Tibial nerve (tissue), 4 donors: ENCODE results near the gene CACNA1B. TPM values are rescaled to one million over a fixed set of nuclear protein-coding genes. Genes with fewer than 3 reads are reported as not detected.

Experiments used
- DNase-seq, 2 donors: peaks; one replicate each; pipeline ENCODE4 v3.0.0-alpha.2; 2019; ENCODE audit warnings: low spot score in 2 of 2
- H3K27ac ChIP-seq, 4 donors: fragments of 200-600 bp; sonication (generic) in 3 of 4; one replicate each; pipeline ENCODE4 v1.5.1; 2017 to 2019; ENCODE audit warnings: mild to moderate bottlenecking in 1 of 4
- H3K27me3 ChIP-seq, 2 donors: fragments of 200-600 bp; sonication (generic) in 1 of 2; one replicate each; pipeline versions ENCODE4 v1.5.1 to v1.6.0; 2017 to 2019
- H3K36me3 ChIP-seq, 3 donors: fragments of 200-600 bp; sonication (generic); one replicate each; pipeline ENCODE4 v1.5.1; 2018 to 2019
- H3K4me1 ChIP-seq, 4 donors: fragments of 200-600 bp; sonication (generic) in 3 of 4; one replicate each; pipeline ENCODE4 v1.5.1; 2017 to 2019
- H3K4me3 ChIP-seq, 4 donors: fragments of 200-600 bp; sonication (generic) in 3 of 4; one replicate each; pipeline ENCODE4 v1.5.1; 2017 to 2019; ENCODE audit warnings: mild to moderate bottlenecking in 1 of 4, moderate library complexity in 1 of 4
- H3K9me3 ChIP-seq, 4 donors: fragments of 200-600 bp; sonication (generic) in 3 of 4; one replicate each; pipeline ENCODE4 v1.5.1; 2017 to 2019
- EP300 ChIP-seq, 2 donors: sonication (generic); formaldehyde crosslinking; IDR thresholded peaks; one replicate each; pipeline ENCODE4 v1.6.1; 2017; ENCODE audit warnings: antibody characterized with exemption in 2 of 2, mild to moderate bottlenecking in 1 of 2
- POLR2A ChIP-seq, 2 donors: fragments of 450-650 bp; IDR thresholded peaks; one replicate each; pipeline ENCODE4 v1.6.1; 2017; ENCODE audit warnings: antibody characterized with exemption in 2 of 2, mild to moderate bottlenecking in 2 of 2, moderate library complexity in 2 of 2
- WGBS, 2 donors: methylation state at CpG; one replicate each; pipeline ENCODE4 v1.1.5; 2018; 5-methylcytosine and 5-hydroxymethylcytosine counted together
- total RNA-seq, 4 donors: library from RNA; depleted of rRNA; stranded (reverse); fragments of >200 nt; gene quantifications; one replicate each; pipeline ENCODE4 v1.1.0, GENCODE V29; 2016
- TF ChIP-seq, protein P1 (sequence below), 5 experiments: fragments of 200-600 bp in 3 of 5; fragments of 450-650 bp in 2 of 5; sonication (generic) in 3 of 5; IDR thresholded peaks; one replicate each; pipeline ENCODE4 v1.5.1; 2016 to 2019; ENCODE audit warnings: antibody characterized with exemption in 5 of 5, mild to moderate bottlenecking in 3 of 5, moderate library complexity in 2 of 5

CACNA1B gene
- total RNA-seq, 4 donors from 2014 or later = under 0.01 TPM; not detected in 2

DNA sequence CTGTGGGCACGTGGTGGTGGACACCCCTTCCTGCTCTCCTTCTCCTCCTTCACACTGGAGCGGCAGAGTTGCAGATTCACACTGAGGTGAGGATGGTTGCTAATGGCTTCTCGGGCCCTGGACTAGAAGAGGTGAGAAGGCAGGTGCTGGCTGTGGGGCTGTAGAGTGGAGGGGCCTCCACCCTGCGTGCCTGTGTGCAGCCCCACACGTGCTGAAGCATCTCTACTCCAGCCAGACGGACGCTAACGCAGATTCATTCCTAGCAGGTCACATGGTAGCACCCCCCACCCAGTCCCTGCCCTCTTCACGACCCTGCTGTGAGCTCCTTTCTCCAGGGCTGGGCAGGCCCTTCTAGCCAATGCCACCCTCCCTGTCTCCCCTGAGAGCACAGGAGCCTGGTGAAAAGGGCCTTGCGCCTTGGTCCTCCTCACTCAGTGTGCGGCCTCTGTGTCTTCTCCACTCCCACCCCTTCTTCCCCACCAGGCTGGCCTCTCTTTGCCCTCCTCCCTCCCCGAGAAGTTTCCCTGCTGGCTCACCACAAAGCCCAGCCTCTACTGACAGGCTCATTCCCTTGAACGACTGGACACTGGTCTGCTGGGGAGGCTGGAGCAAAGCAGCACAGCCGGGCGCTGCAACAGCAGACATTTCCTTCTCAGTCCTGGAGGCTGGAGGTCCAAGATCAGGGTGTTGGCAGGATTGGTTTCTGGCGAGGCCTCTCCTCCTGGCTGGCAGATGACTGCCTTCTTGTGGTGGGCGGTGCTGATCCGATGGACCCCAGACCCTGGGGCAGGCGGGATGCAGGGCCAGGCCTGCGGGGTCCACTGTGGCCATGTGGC, 14.2 kb downstream of the CACNA1B start:
- Histone ChIP-seq H3K36me3 (no peaks in the 10 kb centered on the region), H3K27me3 (no peaks in the 10 kb centered on the region), H3K27ac (no peak overlapping the region), H3K4me3 (no peak overlapping the region), H3K4me1 (no peaks in the 10 kb centered on the region), H3K9me3 (peaks cover 0 to 5% (median 0%) of the 10 kb centered on the region in 4 donors)
- no peak for DNase-seq
- WGBS, 2 donors = 63 to 64% methylated on average over 19 of the region's 20 CpGs
- TF ChIP-seq EP300 (IDR thresholded peaks at IDR 0.05) (no peak), POLR2A (IDR thresholded peaks at IDR 0.05) (no peak)
- TF ChIP-seq, protein P1, sequence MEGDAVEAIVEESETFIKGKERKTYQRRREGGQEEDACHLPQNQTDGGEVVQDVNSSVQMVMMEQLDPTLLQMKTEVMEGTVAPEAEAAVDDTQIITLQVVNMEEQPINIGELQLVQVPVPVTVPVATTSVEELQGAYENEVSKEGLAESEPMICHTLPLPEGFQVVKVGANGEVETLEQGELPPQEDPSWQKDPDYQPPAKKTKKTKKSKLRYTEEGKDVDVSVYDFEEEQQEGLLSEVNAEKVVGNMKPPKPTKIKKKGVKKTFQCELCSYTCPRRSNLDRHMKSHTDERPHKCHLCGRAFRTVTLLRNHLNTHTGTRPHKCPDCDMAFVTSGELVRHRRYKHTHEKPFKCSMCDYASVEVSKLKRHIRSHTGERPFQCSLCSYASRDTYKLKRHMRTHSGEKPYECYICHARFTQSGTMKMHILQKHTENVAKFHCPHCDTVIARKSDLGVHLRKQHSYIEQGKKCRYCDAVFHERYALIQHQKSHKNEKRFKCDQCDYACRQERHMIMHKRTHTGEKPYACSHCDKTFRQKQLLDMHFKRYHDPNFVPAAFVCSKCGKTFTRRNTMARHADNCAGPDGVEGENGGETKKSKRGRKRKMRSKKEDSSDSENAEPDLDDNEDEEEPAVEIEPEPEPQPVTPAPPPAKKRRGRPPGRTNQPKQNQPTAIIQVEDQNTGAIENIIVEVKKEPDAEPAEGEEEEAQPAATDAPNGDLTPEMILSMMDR (IDR thresholded peaks at IDR 0.05) = no peak

DNA sequence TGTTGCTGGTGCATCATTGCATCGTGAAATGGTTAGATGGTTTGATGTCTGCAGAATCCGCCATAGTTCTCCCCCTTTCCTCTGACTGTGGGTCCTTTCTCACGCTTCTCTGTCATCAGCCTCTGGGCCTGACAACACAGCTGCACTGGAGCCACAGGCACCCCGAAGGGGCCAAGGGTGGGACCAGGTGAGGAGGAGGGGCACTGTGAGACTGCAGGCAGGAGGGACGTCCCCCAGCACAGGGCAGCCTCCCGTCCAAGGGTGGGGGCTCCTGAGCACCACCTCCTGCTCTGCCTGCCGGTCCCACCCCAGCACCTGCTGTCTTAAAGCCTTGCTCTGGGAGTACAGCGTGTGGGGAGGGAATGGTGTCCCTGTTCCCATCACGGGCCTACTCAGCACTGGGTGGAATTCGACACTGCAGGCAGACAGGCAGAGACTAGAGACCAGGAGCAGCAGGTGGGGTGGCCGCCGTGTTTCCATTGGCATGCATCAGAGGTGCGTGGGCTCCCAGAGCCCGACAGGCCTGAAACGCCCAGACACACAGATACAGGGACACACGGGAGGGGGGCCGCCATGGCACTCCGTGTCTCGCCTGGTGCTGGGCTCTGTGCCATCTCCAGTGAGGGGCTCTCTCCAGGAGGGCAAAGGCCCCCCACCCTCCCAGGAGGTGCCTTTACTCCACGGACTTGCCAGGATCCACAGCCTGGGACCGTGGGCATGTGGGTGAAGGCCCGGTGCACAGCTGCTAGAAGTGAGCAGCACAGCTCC, 15.0 kb downstream of the CACNA1B start:
- peaks cover 0 to 9% (median under 1%) of the 10 kb centered on the region in 4 donors for H3K9me3 ChIP-seq
- no peak overlapping the region for H3K27ac ChIP-seq
- no peaks in the 10 kb centered on the region for H3K4me1 ChIP-seq
- H3K4me3 ChIP-seq = no peak overlapping the region
- no peak for DNase-seq
- H3K36me3 ChIP-seq = no peaks in the 10 kb centered on the region
- no peaks in the 10 kb centered on the region for H3K27me3 ChIP-seq
- WGBS, 2 donors = 74 to 75% methylated on average over 13 to 19 of the region's 22 CpGs
- TF ChIP-seq EP300 (IDR thresholded peaks at IDR 0.05) = no peak

DNA sequence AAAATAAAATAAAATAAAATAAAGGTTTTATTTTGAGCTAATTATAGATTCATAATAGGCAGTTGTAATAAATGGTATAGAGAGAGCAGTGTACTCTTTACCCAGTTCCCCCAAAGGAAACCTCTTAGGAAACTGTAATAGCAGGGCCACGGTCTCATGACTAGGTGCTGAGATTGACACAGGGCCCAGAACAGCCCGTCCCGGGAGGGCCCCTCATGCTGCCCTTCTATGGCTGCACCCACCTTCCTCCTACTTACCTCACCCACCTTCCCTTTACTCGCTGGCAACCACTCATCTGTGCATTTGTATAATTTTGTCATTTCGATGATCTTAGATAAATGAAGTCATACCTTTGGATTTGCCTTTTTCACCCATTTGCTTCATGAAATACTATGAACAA, 16.1 kb downstream of the CACNA1B start:
- no peak overlapping the region for H3K27ac ChIP-seq
- DNase-seq = no peak
- WGBS, 2 donors = 75 to 79% methylated on average over 5 of the region's 5 CpGs
- TF ChIP-seq EP300 (IDR thresholded peaks at IDR 0.05) (no peak), POLR2A (IDR thresholded peaks at IDR 0.05) (no peak)
- TF ChIP-seq, protein P1 (IDR thresholded peaks at IDR 0.05) = no peak
- H3K9me3 ChIP-seq = peaks cover 0 to 20% (median 4%) of the 10 kb centered on the region in 4 donors
- H3K36me3 ChIP-seq = no peaks in the 10 kb centered on the region
- no peak overlapping the region for H3K4me3 ChIP-seq
- H3K27me3 ChIP-seq = no peaks in the 10 kb centered on the region
- no peaks in the 10 kb centered on the region for H3K4me1 ChIP-seq

DNA sequence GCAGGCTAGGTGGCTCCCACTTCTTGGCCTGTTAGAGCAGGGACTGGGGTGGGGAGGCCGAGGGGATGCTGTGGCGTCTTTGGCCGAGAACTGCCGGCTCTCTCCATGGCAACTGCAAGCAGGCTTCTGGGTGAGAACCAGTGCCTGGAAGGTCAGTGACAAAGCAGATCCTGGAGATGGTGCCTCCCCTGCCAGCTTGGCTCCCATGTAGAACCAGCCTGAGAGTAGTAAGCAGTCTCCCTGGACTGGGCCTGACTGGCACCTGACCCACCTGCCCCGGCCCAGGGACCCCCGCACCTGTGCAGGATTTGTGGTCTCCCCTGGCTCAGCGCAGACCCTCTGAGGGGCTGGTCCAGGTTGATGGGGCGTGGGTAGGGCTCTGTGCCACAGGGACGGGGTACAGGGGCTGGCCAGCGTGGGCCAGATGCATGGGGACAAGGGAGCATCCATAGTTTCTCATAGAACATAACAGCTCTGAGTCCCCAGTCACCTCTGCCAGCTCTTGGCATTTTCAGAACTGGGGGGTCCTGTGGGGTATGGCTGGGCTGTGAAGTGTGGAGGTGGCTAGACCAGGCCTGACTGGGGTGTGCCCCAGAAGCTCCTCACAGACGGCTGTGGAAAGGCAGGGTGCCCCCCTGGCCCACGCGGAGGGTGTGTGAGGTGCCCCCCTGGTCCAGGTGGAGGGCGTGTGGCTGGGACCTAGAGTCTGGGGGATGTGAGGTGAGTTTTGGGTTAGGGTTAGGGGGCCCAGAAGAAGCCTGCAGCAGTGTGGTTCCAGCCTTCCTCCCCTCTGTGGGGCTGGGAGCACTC, 22.2 kb downstream of the CACNA1B start:
- Histone ChIP-seq H3K27me3 (no peaks in the 10 kb centered on the region), H3K4me3 (no peak overlapping the region), H3K36me3 (no peaks in the 10 kb centered on the region), H3K27ac (no peak overlapping the region), H3K9me3 (peaks cover 0 to 49% (median 4%) of the 10 kb centered on the region in 4 donors), H3K4me1 (no peaks in the 10 kb centered on the region)
- 75 to 85% methylated on average over 14 of the region's 14 CpGs for WGBS, 2 donors
- no peak for DNase-seq
- no peak for TF ChIP-seq POLR2A (IDR thresholded peaks at IDR 0.05)
- TF ChIP-seq, protein P1 (IDR thresholded peaks at IDR 0.05) = no peak
- TF ChIP-seq EP300 (IDR thresholded peaks at IDR 0.05) = no peak

DNA sequence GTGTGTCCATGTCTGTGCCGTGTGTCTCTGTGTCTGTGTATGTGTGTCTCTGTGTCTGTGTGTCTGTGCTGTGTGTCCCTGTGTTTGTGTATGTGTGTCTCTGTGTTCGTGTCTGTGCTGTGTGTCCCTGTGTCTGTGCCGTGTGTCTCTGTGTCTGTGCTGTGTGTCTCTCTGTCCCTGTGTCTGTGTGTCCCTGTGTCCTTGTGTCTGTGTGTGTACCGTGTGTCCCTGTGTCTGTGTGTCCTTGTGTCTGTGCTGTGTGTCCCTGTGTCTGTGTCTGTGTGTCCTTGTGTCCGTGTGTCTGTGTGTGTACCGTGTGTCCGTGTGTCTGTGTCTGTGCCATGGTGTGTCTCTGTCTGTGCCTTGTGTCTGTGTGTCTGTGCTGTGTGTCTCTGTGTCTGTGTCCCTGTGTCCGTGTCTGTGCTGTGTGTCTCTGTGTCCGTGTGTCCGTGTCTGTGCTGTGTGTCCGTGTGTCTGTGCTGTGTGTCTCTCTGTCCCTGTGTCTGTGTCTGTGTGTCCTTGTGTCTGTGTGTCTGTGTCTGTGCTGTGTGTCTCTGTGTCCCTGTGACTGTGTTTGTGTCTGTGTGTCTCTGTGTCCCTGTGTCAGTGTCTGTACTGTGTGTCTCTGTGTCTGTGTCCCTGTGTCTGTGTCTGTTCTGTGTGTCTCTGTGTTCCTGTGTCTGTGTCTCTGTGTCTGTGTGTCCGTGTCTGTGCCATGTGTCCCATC, 23.2 kb downstream of the CACNA1B start:
- TF ChIP-seq POLR2A (IDR thresholded peaks at IDR 0.05) = no peak
- TF ChIP-seq EP300 (IDR thresholded peaks at IDR 0.05) = no peak
- TF ChIP-seq, protein P1 (IDR thresholded peaks at IDR 0.05) = no peak
- no peak overlapping the region for H3K4me3 ChIP-seq
- peaks cover 0 to 44% (median 4%) of the 10 kb centered on the region in 4 donors for H3K9me3 ChIP-seq
- no peaks in the 10 kb centered on the region for H3K36me3 ChIP-seq
- H3K4me1 ChIP-seq = no peaks in the 10 kb centered on the region
- no peak overlapping the region for H3K27ac ChIP-seq
- H3K27me3 ChIP-seq = no peaks in the 10 kb centered on the region
- WGBS, 2 donors = 88 to 93% methylated on average over 11 to 12 of the region's 12 CpGs
- DNase-seq = no peak
